Parathyroid adenoma (tissue), 2 donors: ENCODE data around the gene NMNAT1.

Source experiments
- H2AFZ ChIP-seq: fragments of 300-600 bp; sonication (generic); one replicate; pipeline ENCODE4 v1.7.0; 2017; ENCODE audit warnings: antibody characterized with exemption, mild to moderate bottlenecking
- H3K27ac ChIP-seq: fragments of 300-600 bp; sonication (generic); one replicate; pipeline ENCODE4 v1.7.0; 2017
- H3K27me3 ChIP-seq: fragments of 300-600 bp; sonication (generic); one replicate; pipeline ENCODE4 v1.7.0; 2017; ENCODE audit warnings: low read length; ENCODE audit not compliant: control insufficient read depth, insufficient read depth
- H3K36me3 ChIP-seq: fragments of 300-600 bp; sonication (generic); one replicate; pipeline ENCODE4 v1.7.0; 2017; ENCODE audit warnings: low read length; ENCODE audit not compliant: control insufficient read depth, insufficient read depth
- H3K4me1 ChIP-seq: fragments of 300-600 bp; sonication (generic); one replicate; pipeline ENCODE4 v1.7.0; 2017; ENCODE audit warnings: control low read depth
- H3K4me2 ChIP-seq: fragments of 300-600 bp; sonication (generic); one replicate; pipeline ENCODE4 v1.7.0; 2017; ENCODE audit warnings: low read length
- H3K4me3 ChIP-seq: fragments of 300-600 bp; sonication (generic); one replicate; pipeline ENCODE4 v1.7.0; 2017; ENCODE audit warnings: low read depth, low read length
- H3K79me2 ChIP-seq: fragments of 300-600 bp; sonication (generic); one replicate; pipeline ENCODE4 v1.7.0; 2017; ENCODE audit warnings: control low read depth
- H3K9ac ChIP-seq: fragments of 300-600 bp; sonication (generic); one replicate; pipeline ENCODE4 v1.7.0; 2017; ENCODE audit warnings: mild to moderate bottlenecking
- H3K9me3 ChIP-seq: fragments of 300-600 bp; sonication (generic); one replicate; pipeline ENCODE4 v1.7.0; 2017; ENCODE audit warnings: low read length; ENCODE audit not compliant: control insufficient read depth
- TF ChIP-seq, protein P1 (sequence below): fragments of 300-600 bp; sonication (generic); IDR thresholded peaks from one replicate; pipeline ENCODE4 v1.7.0; 2017; ENCODE audit warnings: antibody characterized with exemption, mild to moderate bottlenecking
- donor health status: primary hyperparathyroidism.

The NMNAT1 gene

DNA sequence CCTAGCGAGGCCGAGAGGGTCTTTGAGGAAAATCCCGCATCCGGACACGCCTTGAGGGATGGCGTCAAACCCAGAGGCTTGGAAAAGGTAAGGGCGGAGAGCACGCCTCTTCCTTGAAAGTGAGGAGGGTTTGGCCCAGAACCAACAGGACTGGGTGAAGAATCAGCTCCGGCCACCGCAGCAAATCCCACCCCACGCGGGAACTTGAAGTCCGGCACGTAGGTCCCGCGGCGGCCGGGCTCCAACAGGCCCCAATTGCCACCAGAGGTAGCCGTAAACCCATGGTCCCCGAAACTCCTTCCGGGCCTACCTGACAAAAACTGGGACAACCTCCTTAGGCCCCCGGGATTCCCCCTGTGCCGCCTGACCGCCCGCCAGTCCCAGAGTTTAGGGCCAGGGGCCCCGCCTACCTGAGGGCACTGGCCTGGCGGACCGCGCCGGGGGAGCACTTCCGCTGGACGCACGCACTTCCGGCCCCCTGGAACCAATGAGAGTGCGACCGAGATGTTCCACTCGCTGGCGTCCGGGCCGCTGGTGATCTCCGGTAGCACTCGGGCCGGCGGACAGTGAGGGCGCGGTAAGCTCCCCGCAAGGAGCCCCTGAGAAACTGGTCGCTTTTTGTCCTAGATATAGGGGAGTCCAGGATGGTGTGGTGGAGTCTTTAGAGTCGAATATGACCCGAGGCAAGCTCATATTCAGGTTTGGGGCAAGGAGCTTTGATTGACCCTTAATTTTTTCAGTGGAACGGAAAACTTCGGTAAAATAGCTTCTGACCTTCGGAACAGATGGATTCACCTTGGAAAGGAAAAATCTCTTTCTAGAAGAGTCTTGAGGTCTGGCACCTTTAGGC is at the start of gene NMNAT1, which contains the start of gene LZIC:
TSS of gene NMNAT1 (plus strand) at position 537 of the 850 bp plus-strand sequence. CDS start 28,599 bp downstream, outside the sequence.
TSS of gene LZIC (minus strand) at position 453 of the 850 bp plus-strand sequence. CDS start 6,772 bp downstream, outside the sequence.
- Histone ChIP-seq H3K27ac (peak within 1 kb of the TSS; percentile 65), H3K9me3 (no peaks in the 10 kb centered on the region), H3K36me3 (no peaks in the 10 kb centered on the region), H3K4me2 (peak within 1 kb of the TSS; percentile 87), H2AFZ (peak within 1 kb of the TSS; percentile 75), H3K4me1 (no peaks in the 10 kb centered on the region), H3K79me2 (no peaks in the 10 kb centered on the region), H3K9ac (peak within 1 kb of the TSS; percentile 24), H3K27me3 (no peaks in the 10 kb centered on the region), H3K4me3 (peak within 1 kb of the TSS; percentile 86)
- TF ChIP-seq, protein P1, sequence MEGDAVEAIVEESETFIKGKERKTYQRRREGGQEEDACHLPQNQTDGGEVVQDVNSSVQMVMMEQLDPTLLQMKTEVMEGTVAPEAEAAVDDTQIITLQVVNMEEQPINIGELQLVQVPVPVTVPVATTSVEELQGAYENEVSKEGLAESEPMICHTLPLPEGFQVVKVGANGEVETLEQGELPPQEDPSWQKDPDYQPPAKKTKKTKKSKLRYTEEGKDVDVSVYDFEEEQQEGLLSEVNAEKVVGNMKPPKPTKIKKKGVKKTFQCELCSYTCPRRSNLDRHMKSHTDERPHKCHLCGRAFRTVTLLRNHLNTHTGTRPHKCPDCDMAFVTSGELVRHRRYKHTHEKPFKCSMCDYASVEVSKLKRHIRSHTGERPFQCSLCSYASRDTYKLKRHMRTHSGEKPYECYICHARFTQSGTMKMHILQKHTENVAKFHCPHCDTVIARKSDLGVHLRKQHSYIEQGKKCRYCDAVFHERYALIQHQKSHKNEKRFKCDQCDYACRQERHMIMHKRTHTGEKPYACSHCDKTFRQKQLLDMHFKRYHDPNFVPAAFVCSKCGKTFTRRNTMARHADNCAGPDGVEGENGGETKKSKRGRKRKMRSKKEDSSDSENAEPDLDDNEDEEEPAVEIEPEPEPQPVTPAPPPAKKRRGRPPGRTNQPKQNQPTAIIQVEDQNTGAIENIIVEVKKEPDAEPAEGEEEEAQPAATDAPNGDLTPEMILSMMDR: no peak

DNA sequence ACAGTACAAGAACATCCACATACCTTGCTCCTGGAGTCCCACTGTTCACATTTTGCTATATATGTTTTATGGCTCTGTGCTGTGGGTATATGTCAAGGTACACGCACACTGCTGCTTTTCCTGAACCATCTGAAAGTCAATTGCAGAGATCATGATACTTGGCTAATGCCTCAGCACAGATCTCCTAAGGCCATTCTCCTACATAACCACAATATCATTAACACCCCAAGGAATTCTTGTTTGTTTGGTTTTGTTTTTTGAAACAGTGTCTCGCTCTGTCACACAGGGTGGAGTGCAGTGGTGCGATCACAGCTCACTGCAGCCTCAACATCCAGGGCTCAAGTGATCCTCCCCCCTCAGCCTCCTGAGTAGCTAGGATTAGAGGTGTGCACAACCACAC is 49.2 kb upstream of the NMNAT1 start:
- Histone ChIP-seq H3K27me3 (no peaks in the 10 kb centered on the region), H3K4me1 (no peaks in the 10 kb centered on the region), H3K4me3 (no peak overlapping the region), H3K4me2 (no peak overlapping the region), H3K9ac (no peak overlapping the region), H3K36me3 (no peaks in the 10 kb centered on the region), H3K9me3 (no peaks in the 10 kb centered on the region), H3K27ac (no peak overlapping the region), H3K79me2 (peaks cover 4% of the 10 kb centered on the region), H2AFZ (no peak overlapping the region)
- TF ChIP-seq, protein P1: no peak

DNA sequence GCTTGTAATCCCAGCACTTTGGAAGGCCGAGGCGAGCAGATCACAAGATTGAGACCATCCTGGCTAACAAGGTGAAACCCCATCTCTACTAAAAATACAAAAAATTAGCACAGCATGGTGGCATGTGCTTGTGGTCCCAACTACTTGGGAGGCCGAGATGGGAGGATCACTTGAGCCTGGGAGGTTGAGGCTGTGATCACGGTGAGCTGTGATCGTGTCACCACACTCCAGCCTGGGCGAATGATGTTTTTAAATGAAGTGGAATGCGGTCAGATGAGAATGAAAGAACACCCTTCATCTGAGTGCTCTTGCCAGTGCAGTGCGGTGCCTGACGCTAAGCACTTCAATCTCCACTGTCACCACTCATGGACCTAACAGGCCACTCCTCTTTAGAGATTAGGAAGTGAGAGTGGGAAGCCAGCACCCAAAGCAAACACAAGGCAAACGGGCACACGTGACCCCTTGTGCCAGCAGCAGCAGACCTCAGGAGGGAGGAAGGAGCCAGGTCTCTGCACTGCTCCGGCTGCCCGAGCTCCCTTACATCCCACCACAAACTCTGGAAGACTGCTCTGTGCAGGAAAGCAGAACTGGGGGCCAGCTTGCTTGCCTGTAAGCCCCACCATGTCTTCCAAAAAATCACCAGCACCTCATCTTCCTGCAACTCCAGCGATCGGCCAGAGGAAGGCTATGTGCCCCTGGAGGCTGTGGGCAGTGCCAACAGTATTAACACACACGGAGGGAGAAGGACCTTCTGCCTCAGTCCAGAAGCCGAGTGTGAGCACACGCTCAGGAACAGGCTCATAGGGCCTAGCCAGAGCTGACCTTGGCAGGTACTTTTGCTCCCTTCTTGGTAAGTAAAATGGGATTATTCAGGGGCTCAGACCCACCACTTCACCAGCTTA is 42.9 kb upstream of the NMNAT1 start:
- TF ChIP-seq, protein P1: no peak
- peak overlapping the region; percentile 56 for H3K27ac ChIP-seq
- H2AFZ ChIP-seq: no peak overlapping the region
- no peak overlapping the region for H3K4me3 ChIP-seq
- H3K79me2 ChIP-seq: no peaks in the 10 kb centered on the region
- H3K9ac ChIP-seq: no peak overlapping the region
- no peak overlapping the region for H3K4me2 ChIP-seq
- no peaks in the 10 kb centered on the region for H3K9me3 ChIP-seq
- H3K4me1 ChIP-seq: peaks cover 4% of the 10 kb centered on the region
- H3K36me3 ChIP-seq: no peaks in the 10 kb centered on the region
- no peaks in the 10 kb centered on the region for H3K27me3 ChIP-seq

DNA sequence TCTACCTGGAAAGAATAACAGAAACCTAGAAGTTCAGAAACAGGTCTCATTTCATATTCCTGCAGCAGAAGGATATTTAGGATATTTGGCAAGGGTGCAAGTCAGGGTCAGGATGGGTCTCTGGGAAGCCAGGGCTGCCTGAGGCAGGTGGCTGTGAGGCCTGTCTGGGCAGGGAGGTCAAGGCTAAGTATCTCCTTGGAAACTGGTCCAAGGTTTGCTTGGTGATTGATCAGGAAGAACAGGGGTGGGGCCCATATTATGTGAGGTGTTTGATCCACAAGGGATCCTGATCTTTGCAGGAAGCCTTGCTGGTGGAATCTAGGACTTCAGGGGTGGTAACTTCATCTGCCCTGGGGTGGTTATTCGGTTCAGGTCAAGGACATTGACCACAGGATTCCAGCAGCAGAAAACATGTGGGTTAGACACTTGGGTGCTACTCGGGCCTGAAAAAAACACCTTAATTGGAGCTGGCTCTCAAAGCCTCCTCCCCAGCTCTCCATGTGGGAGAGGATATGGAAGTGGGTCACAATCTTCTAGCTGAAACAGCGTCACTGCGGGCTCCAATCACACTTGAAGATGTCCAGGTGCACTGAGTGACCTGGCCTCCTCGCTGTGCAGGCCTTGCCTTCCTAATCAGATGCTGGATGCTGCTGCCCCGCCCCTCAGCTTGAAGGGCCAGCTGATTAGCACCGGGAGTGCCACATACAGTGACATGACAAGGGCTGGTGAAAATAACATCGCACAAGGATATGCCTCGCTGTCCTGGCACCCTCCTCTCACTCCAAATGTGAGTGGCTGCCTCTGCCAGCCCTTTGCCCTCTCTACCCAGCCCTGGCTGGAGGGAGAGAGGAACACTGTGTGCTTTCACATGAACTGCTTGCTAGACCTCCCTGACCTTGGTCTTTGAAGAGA is 41.9 kb upstream of the NMNAT1 start:
- H3K27me3 ChIP-seq: no peaks in the 10 kb centered on the region
- TF ChIP-seq, protein P1: no peak
- H3K4me1 ChIP-seq: peaks cover 4% of the 10 kb centered on the region

More for the DNA sequence above, 41.9 kb upstream of the NMNAT1 start:
- Histone ChIP-seq H3K9me3 (no peaks in the 10 kb centered on the region), H2AFZ (peak overlapping the region; percentile 22), H3K27ac (peak overlapping the region; percentile 56), H3K79me2 (no peaks in the 10 kb centered on the region), H3K9ac (no peak overlapping the region), H3K36me3 (no peaks in the 10 kb centered on the region), H3K4me3 (no peak overlapping the region), H3K4me2 (no peak overlapping the region)
